CD14-positive monocyte (primary cell): ENCODE data around the gene ROBO2. TPM values are rescaled to one million over a fixed set of nuclear protein-coding genes. Genes with fewer than 3 reads are reported as not detected.

Experiments used
- DNase-seq, 3 donors: peaks; one replicate each; pipeline ENCODE4 v3.0.0-alpha.2; 2011 to 2022
- H2AFZ ChIP-seq: 2 replicates; pipeline ENCODE4 v1.6.0; 2012; ENCODE audit warnings: mild to moderate bottlenecking, low read depth, low read length, inconsistent platforms; ENCODE audit not compliant: insufficient read depth, poor library complexity, severe bottlenecking
- H3K27ac ChIP-seq, 2 donors: 1 replicate in 1 of 2; 2 replicates in 1 of 2; pipeline ENCODE4 v1.5.1; 2012 to 2013; ENCODE audit warnings: low read length in 2 of 2, control low read depth in 1 of 2, inconsistent platforms in 1 of 2, low read depth in 1 of 2, mild to moderate bottlenecking in 1 of 2
- H3K27me3 ChIP-seq, 2 donors: one replicate each; pipeline versions ENCODE4 v1.6.0 to v1.6.1; 2011 to 2013; ENCODE audit warnings: low read length in 2 of 2; ENCODE audit not compliant: control insufficient read depth in 2 of 2, insufficient read depth in 2 of 2
- H3K36me3 ChIP-seq, 2 donors: replicated peaks in 1 of 2; 1 replicate in 1 of 2; 2 replicates in 1 of 2; pipeline versions ENCODE4 v1.5.1 to v1.6.1; 2012 to 2013; ENCODE audit warnings: low read length in 2 of 2, control low read depth in 1 of 2, inconsistent platforms in 1 of 2, mild to moderate bottlenecking in 1 of 2; ENCODE audit not compliant: insufficient read depth in 2 of 2, control insufficient read depth in 1 of 2
- H3K4me1 ChIP-seq, 2 donors: 1 replicate in 1 of 2; 2 replicates in 1 of 2; pipeline versions ENCODE4 v1.5.1 to v1.6.1; 2012 to 2013; ENCODE audit warnings: low read length in 2 of 2, control low read depth in 1 of 2, inconsistent platforms in 1 of 2, mild to moderate bottlenecking in 1 of 2, moderate library complexity in 1 of 2; ENCODE audit not compliant: insufficient read depth in 2 of 2, control insufficient read depth in 1 of 2
- H3K4me2 ChIP-seq: replicated peaks from 2 replicates; pipeline ENCODE3; 2012; ENCODE audit warnings: low read length, moderate library complexity, mild to moderate bottlenecking; ENCODE audit not compliant: poor library complexity, severe bottlenecking; ENCODE audit errors: extremely low read depth
- H3K4me3 ChIP-seq, 3 experiments: fragments of 200-600 bp in 1 of 3; sonication (generic) in 1 of 3; replicated peaks in 1 of 3; 1 replicate in 2 of 3; 2 replicates in 1 of 3; pipeline ENCODE4 v1.5.1; 2011 to 2013; ENCODE audit warnings: low read length in 3 of 3, mild to moderate bottlenecking in 3 of 3, control low read depth in 2 of 3, low read depth in 2 of 3, inconsistent platforms in 1 of 3, moderate library complexity in 1 of 3
- H3K79me2 ChIP-seq: 2 replicates; pipeline ENCODE4 v1.6.0; 2012; ENCODE audit warnings: mild to moderate bottlenecking, control low read depth, inconsistent platforms, low read length, moderate library complexity; ENCODE audit not compliant: insufficient read depth
- H3K9ac ChIP-seq: 2 replicates; pipeline ENCODE4 v1.6.0; 2017; ENCODE audit warnings: low read length, mild to moderate bottlenecking; ENCODE audit not compliant: insufficient read depth, poor library complexity, severe bottlenecking
- H3K9me3 ChIP-seq, 2 donors: replicated peaks in 1 of 2; 1 replicate in 1 of 2; 2 replicates in 1 of 2; pipeline versions ENCODE4 v1.5.1 to v1.6.1; 2012 to 2013; ENCODE audit warnings: low read length in 2 of 2, control low read depth in 1 of 2; ENCODE audit not compliant: control insufficient read depth in 1 of 2, insufficient read depth in 1 of 2
- H4K20me1 ChIP-seq: 2 replicates; pipeline ENCODE4 v1.6.0; 2012; ENCODE audit warnings: mild to moderate bottlenecking, low read length, control low read depth, moderate library complexity; ENCODE audit not compliant: insufficient read depth
- H3K27ac Mint-ChIP-seq, 7 donors: one replicate each; pipeline ENCODE4 v1.8.0; 2020; ENCODE audit warnings: mild to moderate bottlenecking in 7 of 7, mixed read lengths in 7 of 7, moderate library complexity in 6 of 7, inconsistent platforms in 2 of 7
- H3K27me3 Mint-ChIP-seq, 3 donors: one replicate each; pipeline ENCODE4 v1.8.0; 2021 to 2022; ENCODE audit warnings: low read depth in 3 of 3, mild to moderate bottlenecking in 3 of 3, mixed read lengths in 3 of 3, moderate library complexity in 3 of 3, inconsistent platforms in 1 of 3
- H3K36me3 Mint-ChIP-seq, 2 donors: one replicate each; pipeline ENCODE4 v1.8.0; 2020; ENCODE audit warnings: mixed read lengths in 2 of 2, inconsistent platforms in 1 of 2, mild to moderate bottlenecking in 1 of 2
- H3K4me1 Mint-ChIP-seq: one replicate; pipeline ENCODE4 v1.8.0; 2020; ENCODE audit warnings: mild to moderate bottlenecking, mixed read lengths
- H3K4me3 Mint-ChIP-seq, 2 donors: one replicate each; pipeline ENCODE4 v1.8.0; 2020; ENCODE audit warnings: mild to moderate bottlenecking in 2 of 2, mixed read lengths in 2 of 2, moderate library complexity in 1 of 2
- H3K9me3 Mint-ChIP-seq, 7 donors: one replicate each; pipeline ENCODE4 v1.8.0; 2020 to 2022; ENCODE audit warnings: mixed read lengths in 7 of 7, mild to moderate bottlenecking in 6 of 7, moderate library complexity in 6 of 7, inconsistent platforms in 2 of 7
- WGBS: methylation state at CpG from one replicate; pipeline ENCODE4 v1.1.5; 2013; ENCODE audit warnings: missing lambda C conversion rate; ENCODE audit not compliant: insufficient coverage; 5-methylcytosine and 5-hydroxymethylcytosine counted together
- intact Hi-C, 2 donors: fragments of 100-400 bp; cut with micrococcal nuclease; formaldehyde crosslinking; loops; one replicate each; pipeline versions ENCODE4 v1.15.0 to v1.15.1; 2023
- polyA plus RNA-seq, 3 donors: library from polyadenylated mRNA; depleted of rRNA in 1 of 3; unstranded in 2 of 3; stranded (reverse) in 1 of 3; fragments of 300-500 nt in 2 of 3; fragments of >200 nt in 1 of 3; fragmentation: Illumina TruSeq in 2 of 3; gene quantifications; 1 replicate in 2 of 3; 2 replicates in 1 of 3; pipeline ENCODE4 v1.2.3, GENCODE V29; 2012 to 2021
- TF ChIP-seq, protein P1 (sequence below): fragments of 200-600 bp; IDR thresholded peaks from one replicate; pipeline ENCODE4 v1.8.0; 2022; ENCODE audit warnings: antibody characterized with exemption, mild to moderate bottlenecking

ROBO2 gene
- polyA plus RNA-seq, 3 donors, result not detected

DNA sequence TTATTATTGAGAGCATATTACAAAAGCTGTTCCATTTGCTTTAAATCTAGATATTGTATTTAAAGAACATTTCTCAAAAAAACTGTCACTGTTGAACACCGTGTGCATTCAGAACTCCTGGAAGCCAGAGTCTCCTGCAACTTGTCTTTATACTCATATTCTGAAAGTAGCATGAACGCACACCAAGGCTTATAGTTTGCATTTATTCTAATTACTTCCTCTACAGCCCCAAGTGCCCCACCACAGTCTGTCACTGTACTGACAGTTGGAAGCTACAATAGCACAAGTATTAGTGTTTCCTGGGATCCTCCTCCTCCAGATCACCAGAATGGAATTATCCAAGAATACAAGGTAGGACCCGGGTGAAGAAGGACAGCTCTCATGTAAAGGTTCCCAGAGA is 537.4 kb downstream of the ROBO2 start:
- H3K4me3 Mint-ChIP-seq, result no peak overlapping the region
- TF ChIP-seq, protein P1, sequence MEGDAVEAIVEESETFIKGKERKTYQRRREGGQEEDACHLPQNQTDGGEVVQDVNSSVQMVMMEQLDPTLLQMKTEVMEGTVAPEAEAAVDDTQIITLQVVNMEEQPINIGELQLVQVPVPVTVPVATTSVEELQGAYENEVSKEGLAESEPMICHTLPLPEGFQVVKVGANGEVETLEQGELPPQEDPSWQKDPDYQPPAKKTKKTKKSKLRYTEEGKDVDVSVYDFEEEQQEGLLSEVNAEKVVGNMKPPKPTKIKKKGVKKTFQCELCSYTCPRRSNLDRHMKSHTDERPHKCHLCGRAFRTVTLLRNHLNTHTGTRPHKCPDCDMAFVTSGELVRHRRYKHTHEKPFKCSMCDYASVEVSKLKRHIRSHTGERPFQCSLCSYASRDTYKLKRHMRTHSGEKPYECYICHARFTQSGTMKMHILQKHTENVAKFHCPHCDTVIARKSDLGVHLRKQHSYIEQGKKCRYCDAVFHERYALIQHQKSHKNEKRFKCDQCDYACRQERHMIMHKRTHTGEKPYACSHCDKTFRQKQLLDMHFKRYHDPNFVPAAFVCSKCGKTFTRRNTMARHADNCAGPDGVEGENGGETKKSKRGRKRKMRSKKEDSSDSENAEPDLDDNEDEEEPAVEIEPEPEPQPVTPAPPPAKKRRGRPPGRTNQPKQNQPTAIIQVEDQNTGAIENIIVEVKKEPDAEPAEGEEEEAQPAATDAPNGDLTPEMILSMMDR, result no peak
- no peak overlapping the region for H3K27ac Mint-ChIP-seq
- H3K36me3 Mint-ChIP-seq, result no peaks in the 10 kb centered on the region
- Histone ChIP-seq H3K27me3 (no peaks in the 10 kb centered on the region), H2AFZ (no peak overlapping the region), H3K27ac (no peak overlapping the region), H3K9me3 (no peaks in the 10 kb centered on the region), H3K4me3 (no peak overlapping the region), H4K20me1 (no peaks in the 10 kb centered on the region), H3K4me2 (no peak overlapping the region), H3K79me2 (no peaks in the 10 kb centered on the region), H3K36me3 (no peaks in the 10 kb centered on the region), H3K4me1 (no peaks in the 10 kb centered on the region), H3K9ac (no peak overlapping the region)
- peaks cover 0 to 3% (median 0%) of the 10 kb centered on the region in 7 donors for H3K9me3 Mint-ChIP-seq
- WGBS, result 0% methylated on average over 1 of the region's 3 CpGs
- intact Hi-C loops, result no loop called here
- no peaks in the 10 kb centered on the region for H3K27me3 Mint-ChIP-seq
- H3K4me1 Mint-ChIP-seq, result no peaks in the 10 kb centered on the region
- no peak for DNase-seq

- H3K9me3 Mint-ChIP-seq, result peaks cover 0 to 3% (median 0%) of the 10 kb centered on the region in 7 donors
- no peak overlapping the region for H3K4me3 Mint-ChIP-seq
- WGBS, result no CpG with 5 or more reads among the region's 4 CpGs
- H3K4me1 Mint-ChIP-seq, result no peaks in the 10 kb centered on the region
- Histone ChIP-seq H3K36me3 (no peaks in the 10 kb centered on the region), H3K9ac (no peak overlapping the region), H3K79me2 (no peaks in the 10 kb centered on the region), H4K20me1 (no peaks in the 10 kb centered on the region), H3K9me3 (no peaks in the 10 kb centered on the region), H3K4me1 (no peaks in the 10 kb centered on the region), H2AFZ (no peak overlapping the region), H3K4me3 (no peak overlapping the region), H3K27ac (no peak overlapping the region), H3K4me2 (no peak overlapping the region), H3K27me3 (no peaks in the 10 kb centered on the region)
- no peak overlapping the region for H3K27ac Mint-ChIP-seq
- intact Hi-C loops, result no loop called here
- H3K27me3 Mint-ChIP-seq, result no peaks in the 10 kb centered on the region
- H3K36me3 Mint-ChIP-seq, result no peaks in the 10 kb centered on the region
- no peak for DNase-seq
- TF ChIP-seq, protein P1, result no peak
Measured at GRCh38 chr3:77586216-77586615, 546.3 kb downstream of the ROBO2 start.
